HepG2 (cell line): ENCODE data around the gene RMRP. TPM values are rescaled to one million over a fixed set of nuclear protein-coding genes. Genes with fewer than 3 reads are reported as not detected.

ENCODE experiments used
- BRCA1 ChIP-seq: sonication (generic); formaldehyde crosslinking; IDR thresholded peaks from 2 replicates; pipeline ENCODE4 v1.4.0; 2020; ENCODE audit warnings: missing genetic modification reagents
- IRF1 ChIP-seq: sonication (generic); formaldehyde crosslinking; IDR thresholded peaks from 2 replicates; pipeline ENCODE4 v1.4.0; 2020; ENCODE audit warnings: low read depth, mild to moderate bottlenecking, missing genetic modification reagents
- KLF12 ChIP-seq: sonication (generic); formaldehyde crosslinking; IDR thresholded peaks from 2 replicates; pipeline ENCODE4 v1.4.0; 2020; ENCODE audit warnings: missing genetic modification reagents, borderline replicate concordance
- MAF1 ChIP-seq: sonication (generic); formaldehyde crosslinking; IDR thresholded peaks from 2 replicates; pipeline ENCODE4 v1.5.0; 2020; ENCODE audit warnings: missing genetic modification reagents, borderline replicate concordance
- MBNL3 ChIP-seq: fragments of 250-450 bp; sonication (Bioruptor Pico); conservative IDR thresholded peaks from 2 replicates; pipeline ENCODE4 v1.8.0; 2022; ENCODE audit warnings: mild to moderate bottlenecking, inconsistent platforms
- NPAS2 ChIP-seq: sonication (generic); formaldehyde crosslinking; IDR thresholded peaks from 2 replicates; pipeline ENCODE4 v1.8.0; 2022; ENCODE audit warnings: mild to moderate bottlenecking, missing genetic modification reagents, borderline replicate concordance
- PAXIP1 ChIP-seq: sonication (generic); formaldehyde crosslinking; conservative IDR thresholded peaks from 2 replicates; pipeline ENCODE4 v1.4.0; 2020; ENCODE audit warnings: mild to moderate bottlenecking, missing genetic modification reagents, moderate library complexity
- PHF21A ChIP-seq: sonication (generic); formaldehyde crosslinking; IDR thresholded peaks from 2 replicates; pipeline ENCODE4 v1.5.0; 2020; ENCODE audit warnings: mild to moderate bottlenecking, missing genetic modification reagents
- PTBP1 ChIP-seq: fragments of 200-400 bp; formaldehyde crosslinking; IDR thresholded peaks from 2 replicates; pipeline ENCODE4 v1.6.1; 2018; ENCODE audit warnings: low read length, low read depth; ENCODE audit not compliant: poor library complexity, severe bottlenecking
- SNAI1 ChIP-seq: sonication (generic); formaldehyde crosslinking; IDR thresholded peaks from 2 replicates; pipeline ENCODE4 v1.5.0; 2020; ENCODE audit warnings: mild to moderate bottlenecking, missing genetic modification reagents, borderline replicate concordance
- SRY ChIP-seq: sonication (generic); formaldehyde crosslinking; IDR thresholded peaks from 2 replicates; pipeline ENCODE4 v1.8.0; 2022; ENCODE audit warnings: mild to moderate bottlenecking, missing genetic modification reagents
- TAF1 ChIP-seq: sonication (generic); formaldehyde crosslinking; IDR thresholded peaks from 2 replicates; pipeline ENCODE4 v1.4.0; 2020; ENCODE audit warnings: missing genetic modification reagents
- TBP ChIP-seq: sonication (generic); formaldehyde crosslinking; IDR thresholded peaks from 2 replicates; pipeline ENCODE4 v1.5.0; 2020; ENCODE audit warnings: missing genetic modification reagents
- ZFP41 ChIP-seq: sonication (generic); formaldehyde crosslinking; IDR thresholded peaks from 2 replicates; pipeline ENCODE4 v1.4.0; 2020; ENCODE audit warnings: mild to moderate bottlenecking, missing genetic modification reagents, borderline replicate concordance
- ZNF180 ChIP-seq: sonication (generic); formaldehyde crosslinking; IDR thresholded peaks from 2 replicates; pipeline ENCODE4 v1.4.0; 2020; ENCODE audit warnings: low read depth, missing genetic modification reagents, borderline replicate concordance
- ZNF20 ChIP-seq: sonication (generic); formaldehyde crosslinking; IDR thresholded peaks from 2 replicates; pipeline ENCODE4 v1.4.0; 2020; ENCODE audit warnings: mild to moderate bottlenecking, moderate library complexity, missing genetic modification reagents
- ZNF263 ChIP-seq: sonication (generic); formaldehyde crosslinking; IDR thresholded peaks from 2 replicates; pipeline ENCODE4 v1.4.0; 2020; ENCODE audit warnings: missing genetic modification reagents
- ZNF30 ChIP-seq: sonication (generic); formaldehyde crosslinking; IDR thresholded peaks from 2 replicates; pipeline ENCODE4 v1.5.0; 2020; ENCODE audit warnings: mild to moderate bottlenecking, missing genetic modification reagents
- ZNF33A ChIP-seq: sonication (generic); formaldehyde crosslinking; IDR thresholded peaks from 2 replicates; pipeline ENCODE4 v1.5.1; 2020; ENCODE audit warnings: missing genetic modification reagents, mild to moderate bottlenecking, moderate library complexity, borderline replicate concordance
- ZSCAN22 ChIP-seq: sonication (generic); formaldehyde crosslinking; IDR thresholded peaks from 2 replicates; pipeline ENCODE4 v1.4.0; 2020; ENCODE audit warnings: mild to moderate bottlenecking, missing genetic modification reagents
- polyA plus RNA-seq, 8 experiments: library from polyadenylated mRNA; depleted of rRNA in 3 of 8; stranded (reverse) in 7 of 8; unstranded in 1 of 8; fragments of >200 nt; fragmentation: Illumina TruSeq in 4 of 8; extraction: Trizol in 4 of 8; gene quantifications; 2 replicates each; pipeline versions ENCODE4 v1.2.1 to v1.2.3, GENCODE V29; 2011 to 2016; ENCODE audit warnings: low read depth in 4 of 8, missing spikeins in 1 of 8, mixed read lengths in 1 of 8; ENCODE audit not compliant: insufficient read depth in 1 of 8
- total RNA-seq, 5 experiments: library from RNA; depleted of rRNA; stranded (reverse); fragments of >200 nt; fragmentation: Illumina TruSeq; extraction: Trizol; gene quantifications; 2 replicates each; pipeline ENCODE4 v1.2.3, GENCODE V29; 2016; ENCODE audit warnings: low read depth in 1 of 5
- TF ChIP-seq, protein P1 (sequence below): sonication (generic); formaldehyde crosslinking; IDR thresholded peaks from 2 replicates; pipeline ENCODE4 v1.5.1; 2020; ENCODE audit warnings: mild to moderate bottlenecking, missing genetic modification reagents, borderline replicate concordance
- TF ChIP-seq, protein P2 (sequence below): sonication (generic); formaldehyde crosslinking; IDR thresholded peaks from 2 replicates; pipeline ENCODE4 v1.4.0; 2020; ENCODE audit warnings: missing genetic modification reagents

RMRP gene
- total and polyA plus RNA-seq, 2 of the 13 experiments (the other 11 are each of a cell fraction or from before 2014, with no cell fraction given) = 51.4 to 4,025 TPM

GRCh38 chr9:35669331-35670145 lies 11.7 kb upstream of the RMRP start (continued):
- TF ChIP-seq, protein P1, sequence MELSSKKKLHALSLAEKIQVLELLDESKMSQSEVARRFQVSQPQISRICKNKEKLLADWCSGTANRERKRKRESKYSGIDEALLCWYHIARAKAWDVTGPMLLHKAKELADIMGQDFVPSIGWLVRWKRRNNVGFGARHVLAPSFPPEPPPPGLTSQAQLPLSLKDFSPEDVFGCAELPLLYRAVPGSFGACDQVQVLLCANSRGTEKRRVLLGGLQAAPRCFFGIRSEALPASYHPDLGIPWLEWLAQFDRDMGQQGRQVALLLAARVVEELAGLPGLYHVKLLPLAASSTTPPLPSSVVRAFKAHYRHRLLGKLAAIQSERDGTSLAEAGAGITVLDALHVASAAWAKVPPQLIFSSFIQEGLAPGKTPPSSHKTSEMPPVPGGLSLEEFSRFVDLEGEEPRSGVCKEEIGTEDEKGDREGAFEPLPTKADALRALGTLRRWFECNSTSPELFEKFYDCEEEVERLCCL = no peak
- no peak for TF ChIP-seq IRF1
- no peak for TF ChIP-seq BRCA1 (CRISPR knock-in tag)
- no peak for TF ChIP-seq KLF12 (CRISPR knock-in tag)
- TF ChIP-seq ZFP41 (CRISPR knock-in tag) = no peak
- no peak for TF ChIP-seq ZNF180 (CRISPR knock-in tag)
- no peak for TF ChIP-seq ZNF20
- no peak for TF ChIP-seq TBP (CRISPR knock-in tag)
- no peak for TF ChIP-seq ZNF33A (CRISPR knock-in tag)
- TF ChIP-seq SRY = no peak
- no peak for TF ChIP-seq ZNF263 (CRISPR knock-in tag)
- no peak for TF ChIP-seq MBNL3 (CRISPR knock-in tag)
- TF ChIP-seq NPAS2 (CRISPR knock-in tag) = no peak
- peak; percentile 85 for TF ChIP-seq PAXIP1 (CRISPR knock-in tag)
- TF ChIP-seq ZSCAN22 = no peak
- TF ChIP-seq PTBP1 = no peak
- TF ChIP-seq, protein P2, sequence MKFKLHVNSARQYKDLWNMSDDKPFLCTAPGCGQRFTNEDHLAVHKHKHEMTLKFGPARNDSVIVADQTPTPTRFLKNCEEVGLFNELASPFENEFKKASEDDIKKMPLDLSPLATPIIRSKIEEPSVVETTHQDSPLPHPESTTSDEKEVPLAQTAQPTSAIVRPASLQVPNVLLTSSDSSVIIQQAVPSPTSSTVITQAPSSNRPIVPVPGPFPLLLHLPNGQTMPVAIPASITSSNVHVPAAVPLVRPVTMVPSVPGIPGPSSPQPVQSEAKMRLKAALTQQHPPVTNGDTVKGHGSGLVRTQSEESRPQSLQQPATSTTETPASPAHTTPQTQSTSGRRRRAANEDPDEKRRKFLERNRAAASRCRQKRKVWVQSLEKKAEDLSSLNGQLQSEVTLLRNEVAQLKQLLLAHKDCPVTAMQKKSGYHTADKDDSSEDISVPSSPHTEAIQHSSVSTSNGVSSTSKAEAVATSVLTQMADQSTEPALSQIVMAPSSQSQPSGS (CRISPR knock-in tag) = no peak
- TF ChIP-seq TAF1 = no peak
- no peak for TF ChIP-seq MAF1
- peak; percentile 99 for TF ChIP-seq PHF21A (CRISPR knock-in tag)
- no peak for TF ChIP-seq SNAI1 (CRISPR knock-in tag)
- TF ChIP-seq ZNF30 (CRISPR knock-in tag) = no peak
